NCI-H226 (cell line): ENCODE results near the gene CCDC197.

ENCODE experiments used
- DNase-seq: peaks from one replicate; pipeline ENCODE4 v3.0.0-alpha.2; 2015

The CCDC197 gene

DNA sequence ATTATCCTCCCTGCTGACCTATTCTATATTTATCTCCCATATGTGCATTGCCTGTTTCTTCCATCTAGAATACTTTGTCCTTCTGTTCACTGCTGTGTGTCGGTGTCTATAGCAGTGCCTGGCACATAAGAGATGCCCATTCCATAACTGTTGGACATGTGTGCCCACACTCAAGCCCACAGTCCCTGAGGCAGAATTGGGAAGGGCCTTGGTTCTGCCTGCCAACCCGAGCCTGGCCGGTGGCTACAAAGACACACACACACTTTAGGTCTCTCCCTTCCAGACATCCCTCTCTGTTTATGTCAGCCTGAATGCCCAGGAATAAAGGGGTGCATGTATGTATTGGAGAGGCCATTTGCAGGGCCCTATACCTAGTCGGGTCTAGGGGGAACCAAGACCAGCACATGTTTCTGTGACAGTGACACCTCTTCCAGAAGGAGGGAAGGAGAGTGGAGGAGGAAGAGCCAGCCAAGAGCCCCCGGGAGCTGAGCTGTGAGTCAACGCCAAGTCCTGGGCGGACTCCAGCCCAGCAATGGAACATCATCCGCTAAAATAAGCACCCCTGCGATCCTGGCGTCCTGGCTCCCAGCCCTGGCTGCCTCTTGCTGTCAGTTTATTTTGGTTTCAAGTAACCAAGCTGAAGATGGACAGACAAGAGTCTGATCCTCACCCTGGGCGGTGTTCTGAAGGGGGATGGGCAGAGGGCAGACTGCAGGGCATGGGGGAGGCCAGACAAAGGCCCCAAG lies 16.5 kb upstream of the CCDC197 start:
- no peak for DNase-seq

DNA sequence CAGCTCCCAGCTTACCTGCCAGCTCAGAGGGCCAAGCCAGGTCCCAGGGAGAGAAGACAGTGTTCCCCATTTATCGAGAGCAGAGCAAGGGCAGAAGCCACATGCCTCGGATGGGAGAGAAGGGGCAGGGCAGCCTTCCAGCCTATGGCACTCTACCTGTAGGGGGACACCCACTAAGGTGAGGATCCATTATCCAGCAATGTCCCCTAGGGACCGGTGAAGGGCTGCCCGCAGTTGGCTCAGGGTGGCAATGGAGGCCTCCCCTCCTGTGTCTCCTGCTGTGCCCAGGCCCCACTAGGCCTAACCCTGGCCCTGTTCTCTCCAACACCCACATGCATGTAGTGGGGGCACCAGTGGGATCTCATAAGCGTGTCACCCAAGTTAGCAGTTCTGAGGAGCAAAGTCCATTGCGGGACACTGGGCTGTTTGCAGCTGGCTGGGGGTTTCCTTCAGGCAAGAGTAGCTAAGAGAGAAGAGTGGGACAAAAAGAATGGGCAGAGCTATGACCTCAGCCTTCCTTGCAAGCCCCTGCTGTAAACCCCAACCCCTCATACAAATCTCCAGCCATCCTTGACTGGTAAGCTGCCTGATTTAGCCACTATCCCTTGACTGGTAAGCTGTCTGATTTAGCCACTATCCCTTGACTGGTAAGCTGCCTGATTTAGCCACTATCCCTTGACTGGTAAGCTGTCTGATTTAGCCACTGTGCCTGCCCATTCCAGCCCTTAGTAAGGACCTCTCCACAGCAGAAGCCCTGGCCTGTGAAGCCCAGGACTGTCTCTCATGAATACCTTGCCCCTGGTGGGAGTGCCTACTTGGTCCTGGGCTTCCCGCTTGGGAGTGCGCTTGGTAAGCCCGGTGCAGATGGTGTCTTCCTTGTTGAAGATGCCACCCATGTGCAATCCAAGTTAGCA lies 15.5 kb upstream of the CCDC197 start:
- no peak for DNase-seq

DNA sequence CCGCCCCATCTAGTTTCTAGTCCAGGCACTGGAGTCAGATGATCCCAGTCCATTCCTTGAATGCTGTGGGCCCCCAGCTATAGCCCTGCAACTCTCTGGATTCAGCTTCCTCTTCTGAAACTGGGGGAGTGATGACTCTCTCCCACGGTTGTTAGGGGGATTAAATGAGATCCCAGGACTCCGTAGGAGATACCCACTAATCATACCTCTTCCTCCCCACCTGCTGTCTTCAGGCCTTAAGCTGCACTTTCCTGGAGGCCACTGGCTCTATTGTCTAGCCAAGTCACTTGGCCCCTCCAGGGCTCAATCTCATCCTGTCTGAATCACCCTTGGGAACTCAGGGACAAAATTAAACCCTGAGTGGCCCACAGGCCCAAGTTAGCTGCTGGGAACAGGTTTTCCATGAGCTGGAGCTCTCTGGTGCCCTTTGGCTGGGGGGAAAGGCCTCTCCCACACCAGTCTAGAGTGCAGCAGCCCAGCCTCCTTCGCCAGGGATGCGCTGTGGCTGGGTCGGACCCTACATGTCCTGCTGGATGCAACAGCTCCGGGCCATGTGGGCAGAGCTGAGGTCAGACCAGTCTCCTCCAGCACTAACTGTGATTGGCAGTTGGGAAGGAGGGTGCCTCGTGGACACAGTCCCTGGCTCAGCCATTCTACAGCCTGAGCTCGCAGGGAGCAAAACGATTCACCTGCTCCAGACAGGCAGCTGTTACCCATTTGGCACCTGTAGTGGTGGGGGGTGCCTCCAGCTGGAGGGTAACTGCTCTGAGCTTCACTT lies 14.7 kb upstream of the CCDC197 start:
- DNase-seq = no peak

DNA sequence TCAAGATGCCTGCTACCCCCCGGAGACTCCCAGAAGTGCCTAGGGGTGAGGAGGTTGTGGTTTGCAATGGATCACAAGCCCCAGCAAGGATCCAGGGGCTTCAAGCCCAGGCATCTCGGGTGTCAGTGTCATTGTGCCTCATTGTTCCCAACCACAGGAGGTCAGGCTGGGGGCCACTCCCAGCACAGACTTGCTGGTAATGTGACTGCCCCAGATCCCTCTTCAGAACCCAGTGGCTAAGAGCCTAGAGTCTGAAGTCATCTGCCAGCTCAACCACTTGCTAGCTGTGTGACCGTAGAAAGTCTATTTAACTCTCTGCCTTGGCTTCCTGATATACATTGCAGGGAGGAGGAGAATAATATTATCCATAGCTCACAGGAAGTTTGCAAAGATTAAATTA lies 13.0 kb upstream of the CCDC197 start:
- no peak for DNase-seq

DNA sequence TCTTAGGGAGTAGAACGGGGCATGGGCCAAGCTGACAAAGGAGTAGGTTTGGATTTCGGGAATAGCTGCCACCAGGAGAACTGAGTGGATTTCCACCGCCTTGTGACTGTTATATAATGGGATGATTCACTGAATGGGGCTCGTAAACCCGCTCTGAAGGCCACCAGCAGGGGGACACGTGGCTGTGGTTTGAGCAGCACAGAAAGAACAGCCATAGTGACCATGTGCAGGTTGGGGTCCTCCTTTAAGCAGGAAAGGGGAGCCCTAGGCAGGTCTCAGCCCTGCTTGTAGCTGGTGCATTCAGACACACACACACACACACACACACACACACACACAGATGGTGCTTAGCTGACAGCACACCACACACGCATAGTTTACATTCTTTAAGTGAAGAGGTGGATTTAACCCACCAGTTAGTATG lies 12.1 kb upstream of the CCDC197 start:
- DNase-seq = peak; percentile 71

DNA sequence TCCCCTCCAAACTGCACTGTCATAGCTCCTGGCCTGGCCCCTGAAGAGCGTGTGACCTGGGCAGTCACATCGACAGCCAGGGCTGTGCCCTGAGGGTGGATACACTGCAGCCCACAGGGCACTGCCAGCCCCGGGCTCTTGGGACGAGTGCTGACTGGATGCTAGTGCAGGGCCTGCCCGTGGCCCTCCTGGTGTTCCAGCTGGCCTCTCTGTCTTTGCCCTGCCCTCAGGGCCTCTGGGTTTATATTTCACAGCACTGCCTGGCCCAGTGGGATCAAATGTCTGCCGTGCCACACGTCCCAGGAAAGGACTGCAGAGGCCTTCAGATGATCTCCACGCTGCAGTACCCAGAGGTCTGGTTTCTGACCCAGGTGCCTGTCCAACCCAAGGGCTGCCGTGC lies 10.1 kb upstream of the CCDC197 start:
- no peak for DNase-seq

DNA sequence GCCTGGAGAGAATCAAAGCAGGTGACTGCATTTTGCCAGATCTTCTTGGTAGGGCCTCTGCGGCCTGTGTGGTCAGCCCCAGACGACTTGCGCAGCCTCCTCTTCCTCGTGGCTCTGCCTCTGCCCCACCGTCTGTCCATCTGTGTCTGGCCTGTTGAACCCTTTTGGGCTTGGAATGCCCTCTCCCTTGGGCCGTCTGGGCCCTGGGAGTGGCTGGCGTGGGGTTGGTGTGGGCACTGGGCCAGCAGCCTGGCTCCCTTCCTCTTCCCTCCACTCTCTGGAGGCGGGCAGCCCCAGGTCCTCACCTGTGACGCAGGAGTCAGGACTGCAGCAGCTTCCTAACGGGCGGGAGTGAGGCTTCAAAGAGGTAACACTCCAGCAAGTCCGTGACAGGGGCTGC lies 9.7 kb upstream of the CCDC197 start:
- DNase-seq = no peak

DNA sequence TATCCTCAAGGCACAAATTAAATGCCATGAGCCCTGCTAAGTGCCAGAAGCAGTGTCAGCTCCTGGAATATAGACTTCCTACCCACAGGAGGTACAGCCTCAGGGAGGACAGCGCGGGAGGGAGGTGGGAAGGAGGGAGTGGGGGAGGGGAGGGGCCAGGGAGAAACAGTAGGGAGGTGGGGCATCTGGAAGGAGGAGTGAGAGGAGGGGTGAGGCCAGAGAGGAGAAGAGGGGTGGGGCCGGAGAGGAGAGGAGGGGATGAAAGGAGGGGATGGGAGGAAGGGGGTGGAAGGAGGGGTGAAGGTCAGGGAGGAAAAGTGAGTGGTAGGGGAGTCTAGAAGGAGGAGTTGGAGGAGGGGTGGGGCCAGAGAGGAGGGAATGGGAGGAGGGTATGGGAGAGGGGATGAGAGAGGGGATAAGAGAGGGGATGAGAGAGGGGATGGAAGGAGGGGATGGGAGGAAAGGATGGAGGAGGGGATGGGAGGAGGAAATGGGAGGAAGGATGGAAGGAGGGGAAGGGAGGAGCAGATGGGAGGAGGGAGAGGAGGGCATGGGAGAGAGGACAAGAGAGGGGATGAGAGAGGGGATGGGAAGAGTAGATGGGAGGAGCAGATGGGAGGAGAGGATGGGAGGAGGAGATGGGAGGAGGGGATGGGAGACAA lies 9.2 kb upstream of the CCDC197 start:
- no peak for DNase-seq

DNA sequence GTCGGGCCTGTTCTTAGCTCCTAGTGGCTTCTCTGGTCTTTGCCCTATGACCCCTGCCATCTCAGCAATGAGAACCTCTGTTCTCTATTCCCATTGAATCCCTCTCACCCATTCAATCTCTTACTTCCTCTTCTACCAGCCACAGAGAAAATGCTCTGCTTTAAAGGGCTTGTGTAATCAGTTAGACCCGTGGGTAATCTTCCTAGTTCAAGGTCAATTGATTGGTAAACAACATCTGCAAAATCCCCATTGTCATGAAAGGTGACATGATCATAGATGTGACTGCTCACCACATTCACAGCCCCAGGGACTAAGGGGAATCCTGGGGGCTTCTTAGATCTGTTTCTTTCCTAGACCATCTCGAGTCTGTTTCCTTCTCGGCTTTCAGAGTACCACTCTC lies 7.2 kb upstream of the CCDC197 start:
- no peak for DNase-seq

DNA sequence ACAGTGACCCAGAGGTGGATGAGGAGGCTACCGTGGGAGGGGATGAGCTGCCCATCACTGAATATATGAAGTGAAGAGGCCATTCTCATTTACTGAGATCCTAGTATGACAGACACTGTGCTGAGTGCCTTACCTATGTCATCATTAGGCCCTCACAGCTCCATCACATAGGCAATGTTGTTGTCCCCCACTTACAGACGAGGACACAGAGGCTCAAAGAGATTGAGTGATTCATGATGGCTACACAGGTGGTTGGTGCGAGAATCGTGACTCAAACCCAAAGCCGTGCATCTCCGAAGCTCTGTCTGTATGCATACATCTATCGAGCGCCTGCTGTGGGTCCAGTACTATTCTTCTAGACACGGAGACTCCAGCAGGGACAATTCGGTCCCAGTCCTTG lies 5.9 kb upstream of the CCDC197 start:
- DNase-seq = no peak

DNA sequence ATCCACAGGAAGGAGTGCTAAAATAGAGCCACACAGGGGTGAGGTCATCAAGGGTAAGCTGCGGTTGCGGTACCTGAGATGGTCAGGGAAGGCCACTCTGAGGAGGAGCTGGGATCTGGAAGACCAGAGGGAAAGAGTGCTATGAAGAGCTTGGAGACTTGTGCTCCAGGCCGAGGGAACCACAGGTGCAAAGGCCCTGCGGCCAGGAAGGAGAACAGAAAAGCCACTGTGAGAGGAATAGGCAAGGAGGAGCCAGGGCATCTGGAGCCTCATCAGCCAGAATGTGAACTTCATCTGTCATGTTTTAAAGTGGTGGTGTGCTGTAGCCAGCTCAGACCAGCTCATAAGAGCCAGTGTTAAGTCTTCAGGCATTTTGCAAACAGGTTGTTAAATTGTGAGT lies 5.5 kb upstream of the CCDC197 start:
- no peak for DNase-seq

DNA sequence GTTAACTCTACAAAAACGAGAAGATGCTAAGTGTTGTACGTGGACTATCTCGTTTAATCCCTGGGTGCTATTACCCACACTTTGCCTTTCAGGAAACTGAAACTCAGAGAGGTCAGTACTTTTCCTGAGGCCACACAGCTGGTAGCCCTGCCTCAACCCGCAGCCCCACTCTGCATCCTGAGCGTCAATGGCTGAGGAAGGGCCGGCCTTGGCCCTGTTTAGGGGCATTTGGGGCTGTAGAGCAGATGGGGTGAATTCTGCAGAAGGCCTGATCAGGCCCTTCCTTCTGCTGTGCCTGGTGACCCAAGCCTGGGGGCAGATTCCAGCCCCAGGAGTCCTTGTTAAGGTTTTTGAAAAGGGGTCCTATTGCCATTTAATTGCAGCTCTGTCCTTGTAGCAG lies 3.7 kb upstream of the CCDC197 start:
- no peak for DNase-seq

DNA sequence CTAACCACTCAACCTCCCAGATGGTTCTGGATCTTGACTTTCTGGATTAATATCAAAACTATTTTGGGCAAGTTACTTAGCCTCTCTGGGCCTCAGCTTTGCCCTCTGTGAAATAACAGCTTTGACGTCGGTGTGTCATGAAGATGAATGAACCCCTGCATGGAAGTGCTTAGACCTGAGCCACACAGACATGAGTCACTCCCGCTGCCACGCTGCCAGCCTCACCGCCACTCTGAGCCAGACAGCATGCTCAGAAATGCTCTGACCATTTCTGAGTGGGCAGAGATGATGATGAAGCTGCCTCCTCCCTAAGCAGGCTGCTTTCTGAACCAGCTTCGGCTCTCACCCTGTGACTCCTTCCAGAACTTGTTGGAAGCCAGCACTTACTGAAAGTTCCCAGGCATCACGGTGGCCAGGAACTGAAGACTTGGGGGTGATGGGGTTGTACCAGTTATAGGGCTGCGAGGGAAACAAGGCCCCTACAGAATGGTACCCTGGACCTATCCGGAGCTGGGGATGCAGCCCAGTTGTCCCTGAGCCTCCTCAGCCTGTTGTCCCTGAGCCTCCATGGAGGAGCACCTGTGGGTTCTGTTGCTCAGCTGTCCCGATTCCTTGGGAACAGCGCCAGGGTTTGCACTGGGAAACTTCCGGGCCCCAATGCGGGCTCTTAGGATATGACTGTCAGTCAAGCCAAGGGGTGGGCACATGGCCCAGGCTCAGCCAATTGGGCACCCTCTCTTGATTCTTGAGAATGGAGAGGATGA lies 2.0 kb upstream of the CCDC197 start:
- DNase-seq = peak; percentile 86

DNA sequence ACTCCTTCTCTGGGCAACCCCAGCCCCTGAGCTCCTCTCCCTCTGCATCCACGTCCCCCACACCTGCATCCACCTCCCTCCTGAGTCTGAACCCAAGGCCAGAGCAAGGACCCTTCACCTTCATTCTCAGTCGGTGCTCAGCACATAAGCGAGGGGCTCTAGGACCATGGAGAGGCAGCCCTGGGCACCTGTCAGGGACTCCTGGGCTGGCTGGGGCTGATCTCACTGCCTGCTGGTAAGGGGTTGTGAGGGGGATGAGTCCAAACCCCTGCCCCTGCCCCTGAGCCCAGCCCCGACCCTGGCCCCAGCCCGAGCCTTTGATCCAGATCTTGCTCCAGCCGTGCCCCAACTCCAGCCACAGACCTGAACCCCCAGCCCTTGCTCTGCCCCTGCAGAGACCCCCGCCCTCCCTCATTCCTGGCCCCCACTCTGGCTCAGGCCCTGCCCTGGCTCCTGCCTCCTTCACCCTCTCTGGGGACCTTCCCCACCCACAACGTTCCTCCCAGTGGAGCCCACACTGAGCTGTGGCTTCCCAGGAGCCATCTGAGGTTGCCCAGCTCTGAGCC lies 888 bp upstream of the CCDC197 start:
- no peak for DNase-seq

DNA sequence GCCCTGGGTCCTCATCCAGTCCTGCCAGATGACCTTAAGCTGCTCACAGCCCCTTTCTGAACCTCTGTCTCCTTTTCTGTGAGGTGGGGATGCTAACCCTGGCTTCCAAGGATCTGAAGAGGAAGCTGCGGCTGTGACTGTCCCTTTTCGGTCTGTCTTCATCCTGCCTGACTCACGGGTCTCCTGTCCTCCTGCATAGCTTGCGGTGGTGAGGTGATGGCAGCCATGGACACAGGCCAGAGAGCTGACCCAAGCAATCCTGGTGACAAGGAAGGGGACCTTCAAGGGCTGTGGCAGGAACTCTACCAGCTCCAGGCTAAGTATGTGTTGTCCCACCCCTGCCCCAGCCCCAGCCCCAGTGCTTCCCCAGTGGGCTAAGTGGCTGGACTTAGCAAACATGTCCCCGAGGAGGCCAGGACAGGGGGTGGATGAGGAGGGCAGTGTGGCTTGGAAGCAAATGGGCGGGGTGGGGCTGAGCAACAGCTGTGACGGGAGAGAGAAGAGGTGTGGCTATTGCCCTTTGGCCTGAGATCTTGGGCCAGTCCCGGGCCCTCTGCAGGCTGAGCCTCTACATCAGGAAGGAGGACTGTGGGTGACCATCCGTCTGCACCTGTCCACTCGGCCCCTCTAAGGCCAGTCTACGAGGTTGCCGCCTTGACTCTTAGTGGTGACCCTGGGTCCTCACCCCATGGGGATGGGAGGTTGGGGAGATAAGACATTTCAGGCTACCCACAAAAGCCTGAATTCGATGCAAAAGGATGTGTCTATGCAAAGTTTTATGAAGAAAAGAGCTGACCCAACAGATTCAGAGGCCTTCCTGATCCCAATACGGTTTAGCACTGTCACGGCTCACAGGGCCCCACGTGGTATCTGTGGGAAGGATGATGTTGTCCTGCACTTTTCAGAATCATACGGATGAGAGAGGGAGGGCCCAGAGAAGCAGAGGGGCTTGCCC lies 1.1 kb downstream of the CCDC197 start:
- DNase-seq = no peak

DNA sequence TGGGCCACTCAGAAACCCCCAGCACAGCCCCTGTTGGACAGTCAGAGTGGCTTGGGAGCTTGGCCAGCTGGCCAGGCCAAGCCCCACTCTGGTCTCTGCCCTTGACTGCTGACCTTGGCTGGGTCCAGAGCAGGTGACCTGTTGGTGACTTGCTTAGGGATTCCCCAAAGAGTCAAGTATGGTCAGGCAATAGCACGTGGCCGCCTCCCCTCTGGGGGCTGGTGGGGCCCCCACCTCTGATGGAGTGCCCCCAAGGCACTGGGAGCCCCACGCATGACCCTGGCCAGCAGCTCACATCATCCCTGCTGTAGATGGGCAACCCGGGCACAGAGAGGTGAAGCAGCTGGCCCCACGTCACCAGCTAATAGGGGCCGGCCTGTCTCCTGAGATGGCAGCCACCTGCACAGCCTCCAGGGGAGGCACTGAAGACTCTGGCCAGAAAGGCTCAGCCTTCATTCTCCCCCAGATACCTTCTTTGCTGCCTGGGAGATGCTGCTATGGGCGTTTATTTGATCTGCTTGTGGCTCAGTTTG lies 1.8 kb downstream of the CCDC197 start:
- DNase-seq = no peak

DNA sequence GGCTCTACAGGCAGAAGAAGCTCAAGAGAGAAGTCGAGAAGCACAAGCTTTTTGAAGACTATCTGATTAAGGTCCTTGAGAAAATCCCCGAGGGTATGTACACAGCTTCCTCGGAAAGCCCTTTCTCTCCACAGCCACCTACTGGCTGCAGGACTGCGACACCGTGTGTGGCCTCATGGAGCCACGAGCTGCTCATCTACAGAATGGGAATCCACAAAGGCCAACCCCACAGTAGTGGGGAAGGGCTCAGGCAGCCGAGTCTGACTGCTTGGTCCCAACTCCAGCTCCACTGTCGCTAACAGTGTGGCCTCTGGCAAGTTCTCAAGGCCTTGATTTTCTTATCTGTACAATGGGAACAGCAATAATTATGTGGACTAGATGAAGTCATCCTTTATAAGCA lies 2.5 kb downstream of the CCDC197 start:
- no peak for DNase-seq

DNA sequence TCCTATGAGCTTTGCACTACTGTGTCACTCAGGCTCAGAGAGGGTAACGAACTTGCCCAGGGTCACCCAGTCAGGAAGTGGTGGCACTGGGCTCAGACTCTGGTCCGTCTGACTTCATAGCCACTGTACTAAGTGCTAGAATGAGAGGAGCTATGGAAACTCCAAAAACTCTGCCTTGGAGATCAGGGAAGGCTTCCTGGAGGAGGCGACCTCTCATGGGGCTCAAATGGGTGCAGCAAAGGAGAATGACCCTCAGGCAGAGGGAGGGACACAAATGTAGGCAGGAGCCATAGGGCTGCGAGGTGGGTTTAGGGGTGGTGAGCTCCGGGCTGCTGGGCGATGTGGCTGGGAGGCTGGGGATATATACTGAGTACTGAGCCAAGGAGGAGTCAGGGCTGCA lies 3.2 kb downstream of the CCDC197 start:
- DNase-seq = no peak

DNA sequence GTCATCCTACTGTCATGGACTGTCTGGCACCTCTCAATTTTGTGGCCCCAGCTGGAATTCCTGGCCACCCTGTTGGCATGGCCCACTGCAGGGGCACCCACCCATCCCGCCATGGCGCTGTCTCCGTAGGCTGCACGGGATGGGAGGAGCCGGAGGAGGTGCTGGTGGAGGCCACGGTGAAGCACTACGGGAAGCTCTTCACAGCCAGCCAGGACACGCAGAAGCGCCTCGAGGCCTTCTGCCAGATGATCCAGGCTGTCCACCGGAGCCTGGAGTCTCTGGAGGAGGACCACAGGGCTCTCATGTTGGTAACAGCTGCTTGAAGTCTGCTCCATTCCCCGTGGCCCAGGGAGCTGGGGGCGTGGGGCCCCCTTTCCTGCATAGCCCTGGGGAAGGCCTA lies 3.9 kb downstream of the CCDC197 start:
- DNase-seq = no peak
